Tibial nerve (tissue), 4 donors: ENCODE results near the gene FAM184A. TPM values are rescaled to one million over a fixed set of nuclear protein-coding genes. Genes with fewer than 3 reads are reported as not detected.
"Not testable (repeated sequence)": the region's sequence is repeated elsewhere in the genome, so short reads cannot be mapped to it uniquely, and the experiment has no call there.

Experiments
- DNase-seq, 2 donors: peaks; one replicate each; pipeline ENCODE4 v3.0.0-alpha.2; 2019; ENCODE audit warnings: low spot score in 2 of 2
- H3K27ac ChIP-seq, 4 donors: fragments of 200-600 bp; sonication (generic) in 3 of 4; one replicate each; pipeline ENCODE4 v1.5.1; 2017 to 2019; ENCODE audit warnings: mild to moderate bottlenecking in 1 of 4
- H3K27me3 ChIP-seq, 2 donors: fragments of 200-600 bp; sonication (generic) in 1 of 2; one replicate each; pipeline versions ENCODE4 v1.5.1 to v1.6.0; 2017 to 2019
- H3K36me3 ChIP-seq, 3 donors: fragments of 200-600 bp; sonication (generic); one replicate each; pipeline ENCODE4 v1.5.1; 2018 to 2019
- H3K4me1 ChIP-seq, 4 donors: fragments of 200-600 bp; sonication (generic) in 3 of 4; one replicate each; pipeline ENCODE4 v1.5.1; 2017 to 2019
- H3K4me3 ChIP-seq, 4 donors: fragments of 200-600 bp; sonication (generic) in 3 of 4; one replicate each; pipeline ENCODE4 v1.5.1; 2017 to 2019; ENCODE audit warnings: mild to moderate bottlenecking in 1 of 4, moderate library complexity in 1 of 4
- H3K9me3 ChIP-seq, 4 donors: fragments of 200-600 bp; sonication (generic) in 3 of 4; one replicate each; pipeline ENCODE4 v1.5.1; 2017 to 2019
- CTCF ChIP-seq, 5 experiments: fragments of 200-600 bp in 3 of 5; fragments of 450-650 bp in 2 of 5; sonication (generic) in 3 of 5; IDR thresholded peaks; one replicate each; pipeline ENCODE4 v1.5.1; 2016 to 2019; ENCODE audit warnings: antibody characterized with exemption in 5 of 5, mild to moderate bottlenecking in 3 of 5, moderate library complexity in 2 of 5
- EP300 ChIP-seq, 2 donors: sonication (generic); formaldehyde crosslinking; IDR thresholded peaks; one replicate each; pipeline ENCODE4 v1.6.1; 2017; ENCODE audit warnings: antibody characterized with exemption in 2 of 2, mild to moderate bottlenecking in 1 of 2
- POLR2A ChIP-seq, 2 donors: fragments of 450-650 bp; IDR thresholded peaks; one replicate each; pipeline ENCODE4 v1.6.1; 2017; ENCODE audit warnings: antibody characterized with exemption in 2 of 2, mild to moderate bottlenecking in 2 of 2, moderate library complexity in 2 of 2
- WGBS, 2 donors: methylation state at CpG; one replicate each; pipeline ENCODE4 v1.1.5; 2018; 5-methylcytosine and 5-hydroxymethylcytosine counted together
- total RNA-seq, 4 donors: library from RNA; depleted of rRNA; stranded (reverse); fragments of >200 nt; gene quantifications; one replicate each; pipeline ENCODE4 v1.1.0, GENCODE V29; 2016

Gene FAM184A
- total RNA-seq, 4 donors from 2014 or later = 3.6 to 11.2 (median 8.3) TPM

GRCh38 chr6:119022796-119023195 is 55.7 kb downstream of the FAM184A start:
- Histone ChIP-seq H3K36me3 (peaks cover 0 to 16% (median 0%) of the 10 kb centered on the region in 3 donors), H3K9me3 (no peaks in the 10 kb centered on the region), H3K4me1 (no peaks in the 10 kb centered on the region), H3K27me3 (no peaks in the 10 kb centered on the region), H3K27ac (no peak overlapping the region), H3K4me3 (no peak overlapping the region)
- no peak for TF ChIP-seq CTCF (IDR thresholded peaks at IDR 0.05)
- no peak for TF ChIP-seq EP300 (IDR thresholded peaks at IDR 0.05)
- no peak for TF ChIP-seq POLR2A (IDR thresholded peaks at IDR 0.05)
- 56 to 58% methylated on average over 4 of the region's 4 CpGs for WGBS, 2 donors
- DNase-seq = no peak

- Histone ChIP-seq H3K27ac (no peak overlapping the region), H3K4me3 (no peak overlapping the region), H3K27me3 (no peaks in the 10 kb centered on the region), H3K9me3 (no peaks in the 10 kb centered on the region), H3K36me3 (peaks cover 0 to 33% (median 0%) of the 10 kb centered on the region in 3 donors), H3K4me1 (no peaks in the 10 kb centered on the region)
- TF ChIP-seq POLR2A (IDR thresholded peaks at IDR 0.05) (no peak), CTCF (IDR thresholded peaks at IDR 0.05) (no peak), EP300 (IDR thresholded peaks at IDR 0.05) (no peak)
- 93 to 100% methylated on average over 2 of the region's 2 CpGs for WGBS, 2 donors
- no peak for DNase-seq
Observed at GRCh38 chr6:119020597-119021561, 57.6 kb downstream of the FAM184A start.

GRCh38 chr6:119015165-119015564 is 63.3 kb downstream of the FAM184A start:
- peaks cover 0 to 36% (median 0%) of the 10 kb centered on the region in 3 donors for H3K36me3 ChIP-seq
- 92 to 95% methylated on average over 17 to 20 of the region's 22 CpGs for WGBS, 2 donors
- H3K27ac ChIP-seq, H3K9me3 ChIP-seq, H3K4me3 ChIP-seq, DNase-seq, H3K4me1 ChIP-seq, H3K27me3 ChIP-seq: not testable (repeated sequence)

GRCh38 chr6:119012521-119012920 is 65.9 kb downstream of the FAM184A start:
- TF ChIP-seq POLR2A (IDR thresholded peaks at IDR 0.05) = no peak
- TF ChIP-seq CTCF (IDR thresholded peaks at IDR 0.05) = no peak
- no peak for TF ChIP-seq EP300 (IDR thresholded peaks at IDR 0.05)
- Histone ChIP-seq H3K4me3 (no peak overlapping the region), H3K9me3 (peaks cover 0 to 6% (median 0%) of the 10 kb centered on the region in 4 donors), H3K4me1 (no peaks in the 10 kb centered on the region), H3K36me3 (peaks cover 0 to 47% (median 0%) of the 10 kb centered on the region in 3 donors), H3K27ac (no peak overlapping the region), H3K27me3 (no peaks in the 10 kb centered on the region)
- WGBS, 2 donors = 100% methylated on average over 1 of the region's 1 CpG
- no peak for DNase-seq

GRCh38 chr6:119009266-119009665 is 69.2 kb downstream of the FAM184A start:
- H3K27ac ChIP-seq, H3K4me1 ChIP-seq, H3K27me3 ChIP-seq, H3K4me3 ChIP-seq, H3K9me3 ChIP-seq, DNase-seq: not testable (repeated sequence)
- 92 to 94% methylated on average over 3 of the region's 3 CpGs for WGBS, 2 donors
- peaks cover 0 to 26% (median 0%) of the 10 kb centered on the region in 3 donors for H3K36me3 ChIP-seq

GRCh38 chr6:119006974-119007373 is 71.5 kb downstream of the FAM184A start:
- 91 to 94% methylated on average over 2 of the region's 2 CpGs for WGBS, 2 donors
- no peaks in the 10 kb centered on the region for H3K4me1 ChIP-seq
- no peaks in the 10 kb centered on the region for H3K27me3 ChIP-seq
- peaks cover 0 to 6% (median 0%) of the 10 kb centered on the region in 4 donors for H3K9me3 ChIP-seq
- TF ChIP-seq POLR2A (IDR thresholded peaks at IDR 0.05) (no peak), EP300 (IDR thresholded peaks at IDR 0.05) (no peak), CTCF (IDR thresholded peaks at IDR 0.05) (no peak)
- no peak for DNase-seq
- H3K4me3 ChIP-seq = no peak overlapping the region
- H3K27ac ChIP-seq = no peak overlapping the region
- peaks cover 0 to 26% (median 0%) of the 10 kb centered on the region in 3 donors for H3K36me3 ChIP-seq
